OCI-M1 (cell line): ENCODE results near the gene GPBP1L1.
"Not testable (repeated sequence)": the region's sequence is repeated elsewhere in the genome, so short reads cannot be mapped to it uniquely, and the experiment has no call there.

ENCODE experiments used
- DNase-seq: peaks from one replicate; lab custom pipeline; 2025; lab: John Stamatoyannopoulos, UW

Gene GPBP1L1

GRCh38 chr1:45682942-45683341 is 3.4 kb downstream of the GPBP1L1 start:
- DNase-seq, result no peak

- DNase-seq, result no peak
Measured at GRCh38 chr1:45679123-45679522, 7.2 kb downstream of the GPBP1L1 start.

GRCh38 chr1:45678489-45678888 is 7.8 kb downstream of the GPBP1L1 start:
- no peak for DNase-seq

GRCh38 chr1:45677751-45678245 is 8.5 kb downstream of the GPBP1L1 start:
- no peak for DNase-seq

- not testable (repeated sequence) for DNase-seq
Measured at GRCh38 chr1:45676553-45676952, 9.8 kb downstream of the GPBP1L1 start.

- DNase-seq, result no peak
Measured at GRCh38 chr1:45674478-45674877, 11.9 kb downstream of the GPBP1L1 start.

GRCh38 chr1:45673956-45674355 is 12.4 kb downstream of the GPBP1L1 start:
- DNase-seq, result no peak

- no peak for DNase-seq
Measured at GRCh38 chr1:45669859-45670655, 16.3 kb downstream of the GPBP1L1 start.

GRCh38 chr1:45669379-45669778 is 17.0 kb downstream of the GPBP1L1 start:
- no peak for DNase-seq

- DNase-seq, result no peak
Measured at GRCh38 chr1:45668526-45668925, 17.8 kb downstream of the GPBP1L1 start.

- DNase-seq, result no peak
Measured at GRCh38 chr1:45667321-45668111, 18.8 kb downstream of the GPBP1L1 start.

GRCh38 chr1:45666836-45667235 is 19.5 kb downstream of the GPBP1L1 start:
- no peak for DNase-seq

GRCh38 chr1:45660336-45660735 is 26.0 kb downstream of the GPBP1L1 start:
- no peak for DNase-seq

GRCh38 chr1:45659222-45659621 is 27.1 kb downstream of the GPBP1L1 start:
- no peak for DNase-seq

GRCh38 chr1:45658171-45658570 is 28.2 kb downstream of the GPBP1L1 start:
- no peak for DNase-seq

- DNase-seq, result no peak
Measured at GRCh38 chr1:45656573-45657226, 29.6 kb downstream of the GPBP1L1 start.

GRCh38 chr1:45654540-45655280 is 31.6 kb downstream of the GPBP1L1 start:
- DNase-seq, result no peak

GRCh38 chr1:45647248-45648021 is 38.9 kb downstream of the GPBP1L1 start:
- no peak for DNase-seq

GRCh38 chr1:45644661-45645060 is 41.7 kb downstream of the GPBP1L1 start:
- DNase-seq, result no peak

- peak; percentile 19 for DNase-seq
Measured at GRCh38 chr1:45643978-45644377, 42.4 kb downstream of the GPBP1L1 start.

GRCh38 chr1:45643321-45643720 is 43.0 kb downstream of the GPBP1L1 start:
- no peak for DNase-seq
